ENCODE results near the gene PAPOLA. TPM values are rescaled to one million over a fixed set of nuclear protein-coding genes. Genes with fewer than 3 reads are reported as not detected.

Gene PAPOLA
- total RNA-seq, 4 donors from 2014 or later = 175 to 206 (median 183) TPM

- no peak for DNase-seq
- H3K27ac ChIP-seq = no peak overlapping the region
- no peaks in the 10 kb centered on the region for H3K4me1 ChIP-seq
- no peaks in the 10 kb centered on the region for H3K36me3 ChIP-seq
- no peak overlapping the region for H3K4me3 ChIP-seq
- TF ChIP-seq POLR2A (IDR thresholded peaks at IDR 0.05) = no peak
- no peak for TF ChIP-seq CTCF (IDR thresholded peaks at IDR 0.05)
- no peaks in the 10 kb centered on the region for H3K27me3 ChIP-seq
- H3K9me3 ChIP-seq = no peaks in the 10 kb centered on the region
Measured at GRCh38 chr14:96582995-96583394, 80.8 kb downstream of the PAPOLA start.

- H3K4me3 ChIP-seq = no peak overlapping the region
- no peak for DNase-seq
Measured at GRCh38 chr14:96583569-96584041, 81.4 kb downstream of the PAPOLA start.

GRCh38 chr14:96584199-96584906 lies 82.2 kb downstream of the PAPOLA start:
- no peak for DNase-seq
- no peaks in the 10 kb centered on the region for H3K4me1 ChIP-seq
- H3K27me3 ChIP-seq = no peaks in the 10 kb centered on the region
- H3K4me3 ChIP-seq = no peak overlapping the region
- TF ChIP-seq CTCF (IDR thresholded peaks at IDR 0.05) (peak in 4 of 6 experiments; percentile 34 to 56 (median 50)), POLR2A (IDR thresholded peaks at IDR 0.05) (no peak)
- no peaks in the 10 kb centered on the region for H3K36me3 ChIP-seq
- no peak overlapping the region for H3K27ac ChIP-seq
- H3K9me3 ChIP-seq = no peaks in the 10 kb centered on the region

More at GRCh38 chr14:96583569-96584041, 81.4 kb downstream of the PAPOLA start:
- H3K4me1 ChIP-seq = no peaks in the 10 kb centered on the region
- no peak for TF ChIP-seq CTCF (IDR thresholded peaks at IDR 0.05)
- TF ChIP-seq POLR2A (IDR thresholded peaks at IDR 0.05) = no peak
- no peaks in the 10 kb centered on the region for H3K27me3 ChIP-seq
- H3K9me3 ChIP-seq = no peaks in the 10 kb centered on the region
- no peaks in the 10 kb centered on the region for H3K36me3 ChIP-seq
- H3K27ac ChIP-seq = no peak overlapping the region

GRCh38 chr14:96584907-96585671 lies 82.9 kb downstream of the PAPOLA start:
- Histone ChIP-seq H3K4me1 (no peaks in the 10 kb centered on the region), H3K36me3 (no peaks in the 10 kb centered on the region), H3K27ac (no peak overlapping the region), H3K27me3 (no peaks in the 10 kb centered on the region), H3K4me3 (no peak overlapping the region), H3K9me3 (no peaks in the 10 kb centered on the region)
- no peak for TF ChIP-seq POLR2A (IDR thresholded peaks at IDR 0.05)
- no peak for TF ChIP-seq CTCF (IDR thresholded peaks at IDR 0.05)
- DNase-seq = no peak

- Histone ChIP-seq H3K27ac (no peak overlapping the region), H3K9me3 (no peaks in the 10 kb centered on the region), H3K4me3 (no peak overlapping the region), H3K36me3 (no peaks in the 10 kb centered on the region), H3K4me1 (no peaks in the 10 kb centered on the region), H3K27me3 (no peaks in the 10 kb centered on the region)
- DNase-seq = no peak
- TF ChIP-seq POLR2A (IDR thresholded peaks at IDR 0.05) (no peak), CTCF (IDR thresholded peaks at IDR 0.05) (no peak)
Measured at GRCh38 chr14:96585672-96586013, 83.5 kb downstream of the PAPOLA start.

Data from Peyer's patch (tissue), 4 donors.